Measurements from ENCODE around the gene PXYLP1.

PXYLP1 gene

GRCh38 chr3:141274411-141275031, 42.9 kb downstream of the PXYLP1 start:
- Histone ChIP-seq H3K4me3 (ENCODE audit: low read length) (no peak overlapping the region), H3K4me1 (ENCODE audit: insufficient read depth, low read length) (peaks cover 10% of the 10 kb centered on the region), H3K36me3 (ENCODE audit: insufficient read depth, low read length) (peaks cover 13% of the 10 kb centered on the region), H3K9me3 (ENCODE audit: low read length) (no peaks in the 10 kb centered on the region), H2AFZ (ENCODE audit: low read depth, low read length) (no peak overlapping the region), H3K27me3 (ENCODE audit: insufficient read depth, low read length) (no peaks in the 10 kb centered on the region)

- Histone ChIP-seq H3K4me1 (ENCODE audit: insufficient read depth, low read length) (peaks cover 10% of the 10 kb centered on the region), H3K9me3 (ENCODE audit: low read length) (no peaks in the 10 kb centered on the region), H3K27me3 (ENCODE audit: insufficient read depth, low read length) (no peaks in the 10 kb centered on the region), H3K36me3 (ENCODE audit: insufficient read depth, low read length) (peaks cover 18% of the 10 kb centered on the region), H2AFZ (ENCODE audit: low read depth, low read length) (no peak overlapping the region), H3K4me3 (ENCODE audit: low read length) (no peak overlapping the region)
Observed at GRCh38 chr3:141275032-141275422, 43.4 kb downstream of the PXYLP1 start.

DNA sequence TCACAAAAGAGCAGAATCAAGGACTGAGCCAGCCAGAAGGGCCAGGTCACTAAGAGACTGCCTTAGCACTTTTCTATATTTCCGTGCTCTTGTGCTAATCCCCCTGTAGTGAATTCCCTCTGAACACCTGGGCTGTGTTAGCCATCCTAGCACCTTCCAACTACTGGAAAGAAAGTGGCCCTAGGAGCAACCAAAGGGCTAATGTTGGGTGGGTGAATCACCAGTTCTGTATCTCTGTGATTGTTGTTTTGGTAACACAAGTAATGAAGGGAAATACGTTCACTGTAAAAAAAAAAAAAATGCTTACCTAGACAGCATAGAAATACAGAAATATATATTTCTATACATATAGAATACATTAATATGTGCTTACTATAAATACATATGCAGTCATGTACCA, 43.9 kb downstream of the PXYLP1 start:
- no peaks in the 10 kb centered on the region for H3K9me3 ChIP-seq (ENCODE audit: low read length)
- H3K4me1 ChIP-seq (ENCODE audit: insufficient read depth, low read length), result peaks cover 10% of the 10 kb centered on the region
- no peaks in the 10 kb centered on the region for H3K27me3 ChIP-seq (ENCODE audit: insufficient read depth, low read length)
- peaks cover 23% of the 10 kb centered on the region for H3K36me3 ChIP-seq (ENCODE audit: insufficient read depth, low read length)
- H3K4me3 ChIP-seq (ENCODE audit: low read length), result no peak overlapping the region
- no peak overlapping the region for H2AFZ ChIP-seq (ENCODE audit: low read depth, low read length)

- H3K9me3 ChIP-seq (ENCODE audit: low read length), result no peaks in the 10 kb centered on the region
- no peaks in the 10 kb centered on the region for H3K27me3 ChIP-seq (ENCODE audit: insufficient read depth, low read length)
- H3K4me1 ChIP-seq (ENCODE audit: insufficient read depth, low read length), result peaks cover 10% of the 10 kb centered on the region
- no peak overlapping the region for H2AFZ ChIP-seq (ENCODE audit: low read depth, low read length)
- no peak overlapping the region for H3K4me3 ChIP-seq (ENCODE audit: low read length)
- H3K36me3 ChIP-seq (ENCODE audit: insufficient read depth, low read length), result peaks cover 26% of the 10 kb centered on the region
Observed at GRCh38 chr3:141275973-141276372, 44.3 kb downstream of the PXYLP1 start.

GRCh38 chr3:141276398-141276797, 44.8 kb downstream of the PXYLP1 start:
- Histone ChIP-seq H3K27me3 (ENCODE audit: insufficient read depth, low read length) (no peaks in the 10 kb centered on the region), H2AFZ (ENCODE audit: low read depth, low read length) (no peak overlapping the region), H3K9me3 (ENCODE audit: low read length) (no peaks in the 10 kb centered on the region), H3K4me3 (ENCODE audit: low read length) (no peak overlapping the region), H3K36me3 (ENCODE audit: insufficient read depth, low read length) (peaks cover 31% of the 10 kb centered on the region), H3K4me1 (ENCODE audit: insufficient read depth, low read length) (peaks cover 10% of the 10 kb centered on the region)

GRCh38 chr3:141277451-141277850, 45.8 kb downstream of the PXYLP1 start:
- Histone ChIP-seq H3K36me3 (ENCODE audit: insufficient read depth, low read length) (peaks cover 39% of the 10 kb centered on the region), H3K4me1 (ENCODE audit: insufficient read depth, low read length) (peaks cover 10% of the 10 kb centered on the region), H3K9me3 (ENCODE audit: low read length) (no peaks in the 10 kb centered on the region), H3K27me3 (ENCODE audit: insufficient read depth, low read length) (no peaks in the 10 kb centered on the region), H3K4me3 (ENCODE audit: low read length) (no peak overlapping the region), H2AFZ (ENCODE audit: low read depth, low read length) (no peak overlapping the region)

DNA sequence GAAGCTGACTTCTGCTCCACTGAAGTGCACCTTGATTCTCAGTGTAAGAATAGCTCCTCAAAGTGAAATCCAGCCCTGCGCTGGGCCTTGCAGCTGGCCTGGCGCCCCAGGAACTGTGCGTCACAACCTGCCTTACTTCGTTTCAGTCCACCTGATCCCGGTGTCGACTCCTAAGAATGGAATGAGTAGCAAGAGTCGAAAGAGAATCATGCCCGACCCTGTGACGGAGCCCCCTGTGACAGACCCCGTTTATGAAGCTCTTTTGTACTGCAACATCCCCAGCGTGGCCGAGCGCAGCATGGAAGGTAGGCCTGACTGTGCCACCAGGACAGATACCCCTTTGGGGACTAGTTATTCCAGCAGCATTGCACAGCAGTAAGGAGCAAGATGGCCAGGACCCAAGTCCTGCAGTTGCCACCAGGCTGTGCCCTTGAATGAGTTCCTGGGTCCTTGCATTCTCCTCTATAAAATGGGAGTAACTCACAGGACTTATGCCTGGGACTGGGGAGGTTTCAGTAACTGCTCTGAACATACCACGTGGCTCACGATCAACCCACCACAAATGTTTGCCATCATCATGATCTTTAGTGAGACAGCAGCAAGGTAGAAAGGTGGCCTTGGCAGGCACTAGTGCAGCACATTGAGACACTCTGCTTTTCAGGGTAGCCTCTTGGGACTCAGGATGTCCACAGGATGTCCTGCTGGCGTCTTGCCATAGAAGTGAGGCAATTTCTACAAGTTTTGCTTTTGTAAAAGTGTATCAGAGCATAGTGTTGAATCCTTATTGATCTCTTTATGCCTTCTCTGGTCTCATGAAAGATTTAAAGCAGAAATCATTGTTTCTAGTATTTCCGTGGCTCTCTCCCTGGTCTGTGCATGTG, 46.8 kb downstream of the PXYLP1 start:
- Histone ChIP-seq H3K4me1 (ENCODE audit: insufficient read depth, low read length) (peaks cover 10% of the 10 kb centered on the region), H3K27me3 (ENCODE audit: insufficient read depth, low read length) (no peaks in the 10 kb centered on the region), H3K9me3 (ENCODE audit: low read length) (no peaks in the 10 kb centered on the region), H3K4me3 (ENCODE audit: low read length) (no peak overlapping the region), H3K36me3 (ENCODE audit: insufficient read depth, low read length) (peaks cover 42% of the 10 kb centered on the region), H2AFZ (ENCODE audit: low read depth, low read length) (no peak overlapping the region)

DNA sequence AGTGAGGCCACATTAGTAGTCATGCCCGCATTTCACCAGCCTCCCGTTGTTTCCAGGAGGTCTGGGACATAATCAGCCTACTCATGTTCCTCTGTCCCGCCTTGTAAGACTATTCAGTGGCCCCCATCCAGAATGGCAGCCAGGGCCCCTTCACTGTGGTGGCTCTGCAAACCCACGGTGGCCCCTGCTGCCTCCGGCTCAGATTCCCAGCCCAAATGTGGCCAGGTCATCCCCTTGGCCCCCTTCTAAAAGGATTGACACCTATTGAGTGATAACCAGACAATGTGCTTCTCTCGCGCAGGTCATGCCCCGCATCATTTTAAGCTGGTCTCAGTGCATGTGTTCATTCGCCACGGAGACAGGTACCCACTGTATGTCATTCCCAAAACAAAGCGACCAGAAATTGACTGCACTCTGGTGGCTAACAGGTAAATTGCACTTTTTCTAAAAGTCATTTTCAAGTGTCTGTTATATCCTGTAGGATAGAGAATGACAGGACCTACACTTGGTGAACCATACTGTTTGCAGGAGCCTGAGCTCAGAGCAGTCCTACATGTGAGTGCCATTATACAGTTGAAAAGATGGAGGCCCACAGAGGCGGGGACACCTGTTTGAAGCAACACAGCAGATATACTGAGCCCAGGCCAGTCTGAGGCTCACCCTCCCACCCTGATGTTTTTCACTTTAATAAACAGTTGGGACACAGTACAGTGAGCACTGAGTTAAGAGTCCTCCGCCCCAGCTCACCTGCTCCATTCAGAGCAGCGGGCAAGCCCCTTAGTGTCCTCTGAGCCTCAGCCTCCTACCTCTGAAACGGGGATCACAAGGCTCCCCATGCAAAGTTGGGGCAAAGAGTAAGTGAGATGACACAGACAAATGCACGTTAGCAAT, 47.7 kb downstream of the PXYLP1 start:
- no peaks in the 10 kb centered on the region for H3K27me3 ChIP-seq (ENCODE audit: insufficient read depth, low read length)
- H3K4me1 ChIP-seq (ENCODE audit: insufficient read depth, low read length), result peaks cover 10% of the 10 kb centered on the region
- peaks cover 42% of the 10 kb centered on the region for H3K36me3 ChIP-seq (ENCODE audit: insufficient read depth, low read length)
- no peak overlapping the region for H3K4me3 ChIP-seq (ENCODE audit: low read length)
- no peak overlapping the region for H2AFZ ChIP-seq (ENCODE audit: low read depth, low read length)
- no peaks in the 10 kb centered on the region for H3K9me3 ChIP-seq (ENCODE audit: low read length)

GRCh38 chr3:141280086-141280485, 48.5 kb downstream of the PXYLP1 start:
- Histone ChIP-seq H3K9me3 (ENCODE audit: low read length) (no peaks in the 10 kb centered on the region), H2AFZ (ENCODE audit: low read depth, low read length) (no peak overlapping the region), H3K27me3 (ENCODE audit: insufficient read depth, low read length) (no peaks in the 10 kb centered on the region), H3K4me1 (ENCODE audit: insufficient read depth, low read length) (peaks cover 10% of the 10 kb centered on the region), H3K4me3 (ENCODE audit: low read length) (no peak overlapping the region), H3K36me3 (ENCODE audit: insufficient read depth, low read length) (peaks cover 44% of the 10 kb centered on the region)

DNA sequence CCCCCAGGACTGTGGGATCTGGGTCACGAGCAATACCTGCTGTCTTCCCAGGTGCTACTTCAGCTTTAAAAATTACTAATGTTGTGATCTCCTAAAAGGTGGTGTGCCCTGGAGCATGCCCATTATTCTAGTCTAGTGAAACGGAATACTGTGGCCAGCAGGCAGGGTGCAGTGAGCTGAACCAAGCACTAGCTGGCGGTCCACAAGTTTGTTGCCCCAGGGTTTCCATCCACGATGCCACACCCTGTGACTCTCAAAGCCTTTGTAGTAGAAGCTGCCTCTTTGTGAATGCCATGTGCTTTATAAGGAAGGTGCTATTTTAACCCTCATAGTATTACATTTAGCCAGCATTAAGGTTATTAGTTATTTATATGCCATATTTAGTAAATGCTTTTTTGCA, 49.1 kb downstream of the PXYLP1 start:
- Histone ChIP-seq H3K27me3 (ENCODE audit: insufficient read depth, low read length) (no peaks in the 10 kb centered on the region), H3K36me3 (ENCODE audit: insufficient read depth, low read length) (peaks cover 44% of the 10 kb centered on the region), H2AFZ (ENCODE audit: low read depth, low read length) (no peak overlapping the region), H3K4me3 (ENCODE audit: low read length) (no peak overlapping the region), H3K4me1 (ENCODE audit: insufficient read depth, low read length) (peaks cover 10% of the 10 kb centered on the region), H3K9me3 (ENCODE audit: low read length) (no peaks in the 10 kb centered on the region)

DNA sequence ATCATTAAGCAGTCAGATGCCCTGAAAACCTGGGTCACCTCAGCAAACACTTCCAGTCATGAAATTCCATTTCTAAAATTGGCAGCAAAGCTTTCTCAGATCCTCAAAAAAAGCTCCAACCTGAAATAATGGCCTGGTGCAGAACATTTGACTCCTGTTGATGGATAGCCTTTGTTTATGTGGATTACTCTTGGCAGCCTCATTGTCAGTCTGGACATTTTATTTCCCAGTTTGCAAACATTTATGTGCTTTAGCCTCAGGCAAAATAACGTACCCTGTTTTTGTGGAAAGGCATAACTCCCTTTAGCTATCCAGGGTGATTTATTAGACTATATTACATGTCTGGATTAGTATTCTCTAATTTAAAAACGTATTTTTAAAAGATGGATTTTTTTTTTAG, 53.9 kb downstream of the PXYLP1 start:
- Histone ChIP-seq H3K9me3 (ENCODE audit: low read length) (no peaks in the 10 kb centered on the region), H3K36me3 (ENCODE audit: insufficient read depth, low read length) (peaks cover 61% of the 10 kb centered on the region), H2AFZ (ENCODE audit: low read depth, low read length) (no peak overlapping the region), H3K27me3 (ENCODE audit: insufficient read depth, low read length) (no peaks in the 10 kb centered on the region), H3K4me3 (ENCODE audit: low read length) (no peak overlapping the region), H3K4me1 (ENCODE audit: insufficient read depth, low read length) (no peaks in the 10 kb centered on the region)

GRCh38 chr3:141286856-141287255, 55.2 kb downstream of the PXYLP1 start:
- H3K4me1 ChIP-seq (ENCODE audit: insufficient read depth, low read length), result no peaks in the 10 kb centered on the region
- H3K27me3 ChIP-seq (ENCODE audit: insufficient read depth, low read length), result no peaks in the 10 kb centered on the region
- H3K4me3 ChIP-seq (ENCODE audit: low read length), result no peak overlapping the region
- peaks cover 57% of the 10 kb centered on the region for H3K36me3 ChIP-seq (ENCODE audit: insufficient read depth, low read length)
- H3K9me3 ChIP-seq (ENCODE audit: low read length), result no peaks in the 10 kb centered on the region
- H2AFZ ChIP-seq (ENCODE audit: low read depth, low read length), result no peak overlapping the region

DNA sequence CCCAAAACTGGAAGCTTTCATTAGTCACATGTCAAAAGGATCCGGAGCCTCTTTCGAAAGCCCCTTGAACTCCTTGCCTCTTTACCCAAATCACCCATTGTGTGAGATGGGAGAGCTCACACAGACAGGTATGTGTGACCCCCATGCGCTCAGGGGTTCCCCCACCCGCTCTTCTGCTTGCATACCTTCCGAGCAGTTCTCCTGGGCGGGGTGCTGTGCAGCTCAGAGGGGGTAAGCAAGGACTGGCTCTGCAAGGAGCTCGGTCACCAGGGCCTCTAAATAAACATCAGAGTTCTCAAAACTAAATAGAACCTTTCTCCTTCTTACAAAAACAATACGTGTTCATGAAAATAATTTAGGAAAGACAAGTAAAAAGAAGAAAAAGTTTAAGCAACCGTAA, 55.7 kb downstream of the PXYLP1 start:
- H3K4me1 ChIP-seq (ENCODE audit: insufficient read depth, low read length), result no peaks in the 10 kb centered on the region
- peaks cover 58% of the 10 kb centered on the region for H3K36me3 ChIP-seq (ENCODE audit: insufficient read depth, low read length)
- H3K4me3 ChIP-seq (ENCODE audit: low read length), result no peak overlapping the region
- no peaks in the 10 kb centered on the region for H3K27me3 ChIP-seq (ENCODE audit: insufficient read depth, low read length)
- no peak overlapping the region for H2AFZ ChIP-seq (ENCODE audit: low read depth, low read length)
- H3K9me3 ChIP-seq (ENCODE audit: low read length), result no peaks in the 10 kb centered on the region
